ENCODE measurements around the gene PDE6G. TPM values are rescaled to one million over a fixed set of nuclear protein-coding genes. Genes with fewer than 3 reads are reported as not detected.
A peak's percentile ranks its signal among the peaks of the same experiment; 100 is the strongest.

Gene PDE6G
- total RNA-seq, 4 donors from 2014 or later = not detected

- DNase-seq = no peak
- WGBS, 2 donors = 31 to 33% methylated on average over 16 to 22 of the region's 27 CpGs
- H3K4me3 ChIP-seq (replicated peaks in 1 of 3) = no peak overlapping the region
Observed at GRCh38 chr17:81652906-81653771, 3.2 kb downstream of the PDE6G start.

DNA sequence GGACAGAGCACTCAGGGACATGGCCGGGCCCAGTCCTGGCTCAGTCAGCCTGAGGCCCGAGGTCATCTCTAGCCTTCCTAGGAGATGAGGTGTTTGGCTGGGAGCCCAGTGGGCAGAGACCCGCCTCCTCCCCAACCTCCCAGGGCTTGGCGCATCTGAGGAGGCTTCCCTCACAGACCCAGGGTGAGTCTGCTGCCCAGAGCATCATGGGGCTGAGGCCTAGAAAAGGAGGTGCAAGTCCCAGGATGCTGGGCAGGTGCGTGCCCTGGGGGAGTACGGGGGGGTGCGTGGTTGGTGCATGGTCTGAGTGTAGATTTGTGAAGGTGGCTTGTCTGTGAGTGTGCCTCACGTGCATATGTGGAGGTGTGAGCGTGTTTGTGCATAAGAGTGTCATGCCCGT, 4.7 kb downstream of the PDE6G start:
- intact Hi-C loops (cut with DNase I) = no loop called here
- H3K4me3 ChIP-seq (replicated peaks in 1 of 3) = no peak overlapping the region
- DNase-seq = peak; percentile 29 to 35
- H3K27me3 ChIP-seq = peaks cover 6% of the 10 kb centered on the region
- 74 to 82% methylated on average over 7 to 8 of the region's 10 CpGs for WGBS, 2 donors
- no peaks in the 10 kb centered on the region for H3K9me3 ChIP-seq
- no peaks in the 10 kb centered on the region for H3K36me3 ChIP-seq
- no peaks in the 10 kb centered on the region for H3K4me1 ChIP-seq
- TF ChIP-seq POLR2A (IDR thresholded peaks at IDR 0.05) = no peak
- TF ChIP-seq, protein P1, sequence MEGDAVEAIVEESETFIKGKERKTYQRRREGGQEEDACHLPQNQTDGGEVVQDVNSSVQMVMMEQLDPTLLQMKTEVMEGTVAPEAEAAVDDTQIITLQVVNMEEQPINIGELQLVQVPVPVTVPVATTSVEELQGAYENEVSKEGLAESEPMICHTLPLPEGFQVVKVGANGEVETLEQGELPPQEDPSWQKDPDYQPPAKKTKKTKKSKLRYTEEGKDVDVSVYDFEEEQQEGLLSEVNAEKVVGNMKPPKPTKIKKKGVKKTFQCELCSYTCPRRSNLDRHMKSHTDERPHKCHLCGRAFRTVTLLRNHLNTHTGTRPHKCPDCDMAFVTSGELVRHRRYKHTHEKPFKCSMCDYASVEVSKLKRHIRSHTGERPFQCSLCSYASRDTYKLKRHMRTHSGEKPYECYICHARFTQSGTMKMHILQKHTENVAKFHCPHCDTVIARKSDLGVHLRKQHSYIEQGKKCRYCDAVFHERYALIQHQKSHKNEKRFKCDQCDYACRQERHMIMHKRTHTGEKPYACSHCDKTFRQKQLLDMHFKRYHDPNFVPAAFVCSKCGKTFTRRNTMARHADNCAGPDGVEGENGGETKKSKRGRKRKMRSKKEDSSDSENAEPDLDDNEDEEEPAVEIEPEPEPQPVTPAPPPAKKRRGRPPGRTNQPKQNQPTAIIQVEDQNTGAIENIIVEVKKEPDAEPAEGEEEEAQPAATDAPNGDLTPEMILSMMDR (IDR thresholded peaks at IDR 0.05) = no peak
- no peak overlapping the region for H3K27ac ChIP-seq

More at GRCh38 chr17:81652906-81653771, 3.2 kb downstream of the PDE6G start:
- peaks cover 6% of the 10 kb centered on the region for H3K27me3 ChIP-seq
- no peaks in the 10 kb centered on the region for H3K36me3 ChIP-seq
- H3K27ac ChIP-seq = no peak overlapping the region
- H3K9me3 ChIP-seq = no peaks in the 10 kb centered on the region
- H3K4me1 ChIP-seq = no peaks in the 10 kb centered on the region
- TF ChIP-seq, protein P1 (IDR thresholded peaks at IDR 0.05) = no peak
- TF ChIP-seq POLR2A (IDR thresholded peaks at IDR 0.05) = no peak
- intact Hi-C loops (cut with DNase I) = no loop called here

GRCh38 chr17:81650951-81651350, 5.4 kb downstream of the PDE6G start:
- no peak for DNase-seq
- WGBS, 2 donors = 79 to 83% methylated on average over 6 to 9 of the region's 9 CpGs

GRCh38 chr17:81648707-81649085, 7.6 kb downstream of the PDE6G start:
- Histone ChIP-seq H3K4me1 (no peaks in the 10 kb centered on the region), H3K27me3 (peaks cover 6% of the 10 kb centered on the region), H3K4me3 (replicated peaks in 1 of 3) (no peak overlapping the region), H3K36me3 (no peaks in the 10 kb centered on the region), H3K9me3 (no peaks in the 10 kb centered on the region), H3K27ac (no peak overlapping the region)
- 61 to 65% methylated on average over 14 of the region's 14 CpGs for WGBS, 2 donors
- TF ChIP-seq, protein P1 (IDR thresholded peaks at IDR 0.05) = no peak
- no peak for TF ChIP-seq POLR2A (IDR thresholded peaks at IDR 0.05)
- no peak for DNase-seq
- intact Hi-C loops (cut with DNase I) = no loop called here

More at GRCh38 chr17:81650951-81651350, 5.4 kb downstream of the PDE6G start:
- intact Hi-C loops (cut with DNase I) = no loop called here
- no peaks in the 10 kb centered on the region for H3K9me3 ChIP-seq
- no peaks in the 10 kb centered on the region for H3K4me1 ChIP-seq
- H3K36me3 ChIP-seq = no peaks in the 10 kb centered on the region
- no peak overlapping the region for H3K4me3 ChIP-seq (replicated peaks in 1 of 3)
- H3K27me3 ChIP-seq = peaks cover 6% of the 10 kb centered on the region
- H3K27ac ChIP-seq = no peak overlapping the region
- no peak for TF ChIP-seq POLR2A (IDR thresholded peaks at IDR 0.05)
- TF ChIP-seq, protein P1 (IDR thresholded peaks at IDR 0.05) = no peak

GRCh38 chr17:81648013-81648706, 8.2 kb downstream of the PDE6G start:
- no peak overlapping the region for H3K4me3 ChIP-seq (replicated peaks in 1 of 3)
- 0 to 9% methylated on average over 1 to 46 of the region's 78 CpGs for WGBS, 2 donors
- no peak for DNase-seq
- H3K36me3 ChIP-seq = no peaks in the 10 kb centered on the region
- no peaks in the 10 kb centered on the region for H3K9me3 ChIP-seq
- H3K27ac ChIP-seq = no peak overlapping the region
- TF ChIP-seq, protein P1 (IDR thresholded peaks at IDR 0.05) = no peak
- TF ChIP-seq POLR2A (IDR thresholded peaks at IDR 0.05) = no peak
- intact Hi-C loops (cut with DNase I) = no loop called here
- peaks cover 6% of the 10 kb centered on the region for H3K27me3 ChIP-seq
- no peaks in the 10 kb centered on the region for H3K4me1 ChIP-seq

Measured in thyroid gland (tissue), 4 donors.